GM21825 (cell line): ENCODE results near the gene FAM161B.
A peak's percentile ranks its signal among the peaks of the same experiment; 100 is the strongest.
"Not testable (repeated sequence)": the region's sequence is repeated elsewhere in the genome, so short reads cannot be mapped to it uniquely, and the experiment has no call there.

Experiments used
- ATAC-seq: cut with Tn5 transposase; IDR thresholded peaks from one replicate; pipeline ENCODE4 v1.9.1; 2021; ENCODE audit warnings: mild to moderate bottlenecking, moderate library complexity; ENCODE audit not compliant: unreplicated experiment

The FAM161B gene

GRCh38 chr14:73949752-73950734, at the start of gene FAM161B, which contains the start of gene COQ6:
Gene FAM161B (minus strand): TSS chr14:73950094. CDS start chr14:73950026, 68 bp downstream.
Gene COQ6 (plus strand): TSS chr14:73950302. CDS start chr14:73950333, 31 bp downstream.
- ATAC-seq, result peak; percentile 87

DNA sequence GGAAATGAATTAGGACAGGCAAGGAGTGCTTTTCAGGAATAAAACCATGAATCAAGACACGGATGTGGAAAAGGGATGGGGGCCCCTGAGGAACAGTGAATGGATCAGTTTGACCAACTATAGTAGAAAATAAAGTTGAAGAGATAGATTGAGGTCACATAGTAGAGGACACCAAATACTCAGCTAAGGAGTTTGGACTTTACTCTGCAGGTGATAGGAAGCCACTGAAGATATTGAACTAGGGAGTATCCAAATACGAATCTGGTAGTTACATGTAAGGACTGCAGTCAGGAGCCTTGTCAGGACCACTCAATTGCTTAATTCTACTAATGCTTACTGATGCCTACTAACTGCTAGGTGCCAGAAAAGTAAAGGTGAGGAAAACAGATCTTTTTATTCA, 48.8 kb upstream of the FAM161B start:
- ATAC-seq, result no peak

- ATAC-seq, result no peak
Observed at GRCh38 chr14:73997944-73998447, 48.1 kb upstream of the FAM161B start.

GRCh38 chr14:73997108-73997943, 47.4 kb upstream of the FAM161B start:
- ATAC-seq, result no peak

DNA sequence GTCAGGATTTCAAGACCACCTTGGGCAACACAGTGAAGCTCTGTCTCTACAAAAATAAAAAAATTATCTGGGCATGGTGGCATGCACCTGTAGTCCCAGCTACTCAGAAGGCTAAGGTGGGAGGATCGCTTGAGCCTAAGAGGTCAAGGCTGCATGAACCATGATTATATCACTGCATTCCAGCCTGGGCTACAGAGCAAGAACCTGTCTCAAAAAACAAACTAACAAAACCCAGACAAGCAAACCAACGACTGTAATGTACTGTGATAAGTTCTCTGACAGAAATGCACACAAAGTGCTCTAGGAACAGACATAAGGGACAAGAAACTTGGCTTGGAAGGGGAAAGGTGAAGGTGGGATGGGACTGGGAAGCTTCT, 46.8 kb upstream of the FAM161B start:
- ATAC-seq, result no peak

- no peak for ATAC-seq
Observed at GRCh38 chr14:73995977-73996378, 46.1 kb upstream of the FAM161B start.

DNA sequence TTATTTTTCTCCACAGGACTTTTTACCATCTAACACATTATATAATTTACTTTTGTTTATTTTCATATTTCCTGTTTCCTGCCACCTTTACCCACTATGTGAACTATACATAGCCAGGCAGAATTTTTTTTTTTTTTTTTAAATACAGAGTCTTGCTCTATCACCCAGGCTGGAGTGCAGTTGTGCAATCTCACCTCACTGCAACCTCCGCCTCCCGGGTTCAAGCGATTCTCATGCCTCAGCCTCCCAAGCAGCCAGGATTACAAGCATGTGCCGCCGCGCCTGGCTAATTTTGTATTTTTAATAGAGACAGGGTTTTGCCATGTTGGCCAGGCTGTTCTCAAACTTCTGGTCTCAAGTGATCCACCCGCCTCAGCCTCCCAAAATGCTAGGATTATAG, 45.0 kb upstream of the FAM161B start:
- not testable (repeated sequence) for ATAC-seq

DNA sequence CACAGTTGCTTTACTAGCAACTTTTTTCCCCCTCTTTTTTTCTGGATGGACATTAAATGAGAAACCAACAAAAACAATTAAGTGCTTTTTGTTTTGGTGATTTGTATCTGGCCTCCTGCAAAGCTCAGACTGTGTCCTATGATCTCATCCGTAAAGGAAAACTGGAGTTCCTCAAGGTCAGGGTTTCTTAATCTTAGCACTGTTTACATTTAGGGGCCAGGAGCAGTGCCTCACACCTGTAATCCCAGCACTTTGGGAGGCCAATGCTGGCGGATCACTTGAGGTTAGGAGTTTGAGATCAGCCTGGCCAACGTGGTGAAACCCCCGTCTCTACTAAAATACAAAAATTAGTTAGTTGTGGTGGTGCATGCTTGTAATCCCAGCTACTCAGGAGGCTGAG, 41.2 kb upstream of the FAM161B start:
- ATAC-seq, result no peak

DNA sequence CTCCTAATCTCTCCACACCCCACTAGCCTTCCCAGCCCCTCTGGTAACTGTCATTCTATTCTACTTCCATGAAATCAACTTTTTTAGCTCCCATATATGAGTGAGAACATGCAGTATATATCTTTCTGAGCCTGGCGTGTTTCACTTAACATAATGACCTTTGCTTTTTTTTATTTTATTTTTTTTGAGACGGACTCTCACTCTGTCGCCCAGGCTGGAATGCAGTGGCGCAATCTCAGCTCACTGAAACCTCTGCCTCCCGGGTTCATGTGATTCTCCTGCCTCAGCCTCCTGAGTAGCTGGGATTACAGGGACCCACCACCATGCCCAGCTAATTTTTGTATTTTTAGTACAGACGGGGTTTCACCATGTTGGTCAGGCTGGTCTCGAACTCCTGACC, 38.8 kb upstream of the FAM161B start:
- ATAC-seq, result not testable (repeated sequence)

GRCh38 chr14:73988065-73988464, 38.2 kb upstream of the FAM161B start:
- ATAC-seq, result no peak

- no peak for ATAC-seq
Observed at GRCh38 chr14:73977896-73978295, 28.0 kb upstream of the FAM161B start.

GRCh38 chr14:73976125-73976524, 26.2 kb upstream of the FAM161B start:
- no peak for ATAC-seq

DNA sequence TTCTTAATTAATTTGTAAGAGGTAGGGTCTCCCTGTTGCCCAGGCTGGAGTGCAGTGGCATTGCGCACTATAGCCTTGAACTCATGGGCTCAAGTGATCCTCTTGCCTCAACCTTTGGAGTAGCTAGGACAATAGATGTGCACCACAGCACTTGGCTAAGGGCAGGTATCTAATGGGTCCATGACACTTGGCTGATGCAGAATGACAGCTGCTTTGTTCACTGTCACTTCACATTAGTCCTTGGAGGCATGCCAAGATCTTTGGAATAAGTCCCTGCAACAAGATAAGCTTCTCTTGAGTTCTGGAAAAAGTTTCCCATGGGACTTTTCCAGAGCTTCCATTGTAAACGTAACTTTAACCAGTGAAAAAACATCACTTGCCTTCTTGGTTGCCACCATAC, 23.6 kb upstream of the FAM161B start:
- no peak for ATAC-seq

GRCh38 chr14:73968885-73969284, 19.0 kb upstream of the FAM161B start:
- no peak for ATAC-seq

- no peak for ATAC-seq
Observed at GRCh38 chr14:73965216-73965615, 15.3 kb upstream of the FAM161B start.

GRCh38 chr14:73961192-73961591, 11.3 kb upstream of the FAM161B start:
- no peak for ATAC-seq

- ATAC-seq, result no peak
Observed at GRCh38 chr14:73958591-73958990, 8.7 kb upstream of the FAM161B start.

- ATAC-seq, result no peak
Observed at GRCh38 chr14:73955674-73956073, 5.8 kb upstream of the FAM161B start.

GRCh38 chr14:73953731-73954130, 3.8 kb upstream of the FAM161B start:
- no peak for ATAC-seq

DNA sequence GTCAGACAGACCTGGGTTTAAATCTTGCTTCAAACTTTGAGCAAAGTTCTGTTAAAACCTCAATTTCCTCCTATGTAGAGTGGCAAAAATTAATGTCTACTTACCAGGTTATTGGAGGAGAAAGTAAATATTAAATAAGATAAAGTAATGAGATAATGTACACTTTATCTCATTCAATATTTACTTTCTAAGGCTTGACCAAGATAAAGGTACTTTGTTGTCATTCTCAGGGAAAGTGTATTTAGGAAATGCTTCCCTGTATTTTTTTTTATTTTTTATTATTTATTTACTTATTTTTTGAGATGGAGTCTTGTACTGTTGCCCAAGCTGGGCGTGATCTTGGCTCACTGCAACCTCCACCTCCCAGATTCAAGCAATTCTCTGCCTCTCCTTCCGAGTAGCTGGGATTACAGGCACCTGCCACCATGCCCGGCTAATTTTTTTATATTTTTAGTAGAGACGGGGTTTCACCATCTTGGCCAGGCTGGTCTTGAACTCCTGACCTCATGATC, 4.7 kb downstream of the FAM161B start:
- no peak for ATAC-seq
